IMR-90 (cell line): Measurements from ENCODE around the gene ST6GALNAC3. TPM values are rescaled to one million over a fixed set of nuclear protein-coding genes. Genes with fewer than 3 reads are reported as not detected.

Source experiments
- ATAC-seq: fragments of 200-7000 bp; cut with Tn5 transposase; 2 replicates; pipeline ENCODE4 v1.9.1; 2020; ENCODE audit warnings: low read depth, mild to moderate bottlenecking, moderate library complexity
- BruUV-seq: library from RNA; stranded (reverse); fragments of 400-500 nt; replicated peaks from 2 replicates; lab custom pipeline; 2021; lab: Mats Ljungman, UMichigan
- CTCF ChIA-PET: fragments of 300-600 bp; formaldehyde crosslinking; extraction: SDS; loops from one replicate; lab custom pipeline; 2021; ENCODE audit warnings: antibody characterized with exemption; lab: Yijun Ruan, JAX
- POLR2A ChIA-PET: fragments of 300-600 bp; sonication (Branson Sonifier 250); formaldehyde crosslinking; loops from one replicate; lab custom pipeline; 2022; ENCODE audit warnings: antibody characterized with exemption; ENCODE audit not compliant: unreplicated experiment; lab: Charles Lee
- DNase-seq: peaks from one replicate; pipeline ENCODE4 v3.0.0; 2013
- H2AFZ ChIP-seq: replicated peaks from 2 replicates; pipeline ENCODE3; 2013; ENCODE audit warnings: low read length, mild to moderate bottlenecking; ENCODE audit not compliant: poor library complexity
- H2AK5ac ChIP-seq: 2 replicates; pipeline ENCODE4 v1.6.1; 2013; ENCODE audit warnings: low read depth, low read length, inconsistent platforms
- H2AK9ac ChIP-seq: replicated peaks from 2 replicates; pipeline ENCODE3; 2013; ENCODE audit warnings: mild to moderate bottlenecking, low read depth, low read length, moderate library complexity; ENCODE audit not compliant: poor library complexity
- H2BK120ac ChIP-seq: 2 replicates; pipeline ENCODE4 v1.6.1; 2013; ENCODE audit warnings: low read depth, low read length, inconsistent platforms
- H2BK15ac ChIP-seq: 3 replicates; pipeline ENCODE4 v1.6.1; 2013; ENCODE audit warnings: low read depth, low read length, inconsistent platforms
- H2BK20ac ChIP-seq: 2 replicates; pipeline ENCODE4 v1.6.1; 2013; ENCODE audit warnings: low read depth, mild to moderate bottlenecking, inconsistent platforms, low read length, moderate library complexity
- H2BK5ac ChIP-seq: 2 replicates; pipeline ENCODE4 v1.6.1; 2013; ENCODE audit warnings: mild to moderate bottlenecking, low read depth, low read length, inconsistent platforms; ENCODE audit not compliant: poor library complexity, severe bottlenecking
- H3K14ac ChIP-seq: replicated peaks from 2 replicates; pipeline ENCODE4 v1.6.1; 2013; ENCODE audit warnings: low read depth, low read length, inconsistent platforms
- H3K18ac ChIP-seq: 2 replicates; pipeline ENCODE4 v1.6.1; 2013; ENCODE audit warnings: low read depth, low read length, control low read depth
- H3K23ac ChIP-seq: 2 replicates; pipeline ENCODE4 v1.6.1; 2013; ENCODE audit warnings: low read depth, low read length, inconsistent platforms
- H3K27ac ChIP-seq: 2 replicates; pipeline ENCODE4 v1.5.1; 2013; ENCODE audit warnings: mild to moderate bottlenecking, control low read depth, low read length; ENCODE audit not compliant: insufficient read depth
- H3K27me3 ChIP-seq: 2 replicates; pipeline ENCODE4 v1.6.1; 2013; ENCODE audit warnings: low read length; ENCODE audit not compliant: control insufficient read depth, insufficient read depth
- H3K36me3 ChIP-seq: 2 replicates; pipeline ENCODE4 v1.6.1; 2013; ENCODE audit warnings: low read length, mixed read lengths; ENCODE audit not compliant: control insufficient read depth, insufficient read depth
- H3K4ac ChIP-seq: 2 replicates; pipeline ENCODE4 v1.6.1; 2013; ENCODE audit warnings: low read depth, low read length, inconsistent platforms
- H3K4me1 ChIP-seq: 2 replicates; pipeline ENCODE4 v1.6.1; 2013; ENCODE audit warnings: low read length, mixed read lengths; ENCODE audit not compliant: control insufficient read depth, insufficient read depth
- H3K4me2 ChIP-seq: 2 replicates; pipeline ENCODE4 v1.6.1; 2013; ENCODE audit warnings: low read depth, mild to moderate bottlenecking, control low read depth, low read length, moderate library complexity
- H3K4me3 ChIP-seq: 2 replicates; pipeline ENCODE4 v1.5.1; 2013; ENCODE audit warnings: low read depth, mild to moderate bottlenecking, control low read depth, low read length, moderate library complexity; ENCODE audit not compliant: insufficient read depth
- H3K56ac ChIP-seq: 2 replicates; pipeline ENCODE4 v1.6.1; 2013; ENCODE audit warnings: low read length, inconsistent platforms; ENCODE audit not compliant: insufficient read depth; ENCODE audit errors: extremely low read depth
- H3K79me1 ChIP-seq, 2 experiments: 2 replicates each; pipeline ENCODE4 v1.6.1; 2013; ENCODE audit warnings: low read length in 2 of 2, inconsistent platforms in 1 of 2, low read depth in 1 of 2
- H3K9ac ChIP-seq: 2 replicates; pipeline ENCODE4 v1.6.1; 2013; ENCODE audit warnings: low read depth, low read length, control low read depth
- H3K9me1 ChIP-seq: 2 replicates; pipeline ENCODE4 v1.6.1; 2013; ENCODE audit warnings: low read length, inconsistent platforms; ENCODE audit not compliant: insufficient read depth
- H3K9me3 ChIP-seq: 2 replicates; pipeline ENCODE4 v1.6.1; 2013; ENCODE audit warnings: low read length; ENCODE audit not compliant: control insufficient read depth, insufficient read depth
- H4K20me1 ChIP-seq: 2 replicates; pipeline ENCODE4 v1.6.1; 2013; ENCODE audit warnings: low read length, inconsistent platforms; ENCODE audit not compliant: insufficient read depth
- H4K5ac ChIP-seq: 2 replicates; pipeline ENCODE4 v1.6.1; 2013; ENCODE audit warnings: mild to moderate bottlenecking, low read depth, low read length, control low read depth
- H4K8ac ChIP-seq, 2 experiments: 2 replicates each; pipeline ENCODE4 v1.6.1; 2013; ENCODE audit warnings: low read depth in 2 of 2, low read length in 2 of 2, control low read depth in 1 of 2, inconsistent platforms in 1 of 2
- H4K91ac ChIP-seq: 2 replicates; pipeline ENCODE4 v1.6.1; 2013; ENCODE audit warnings: low read depth, low read length, inconsistent platforms; ENCODE audit not compliant: insufficient read depth
- CHD1 ChIP-seq: IDR thresholded peaks from 2 replicates; pipeline ENCODE4 v1.6.1; 2012; ENCODE audit warnings: low read depth, low read length, improper control_type of control experiment
- NFE2L2 ChIP-seq: fragments of 150-350 bp; IDR thresholded peaks from 2 replicates; pipeline ENCODE4 v1.6.1; 2016; ENCODE audit warnings: low read depth, mild to moderate bottlenecking, low read length
- RAD21 ChIP-seq: IDR thresholded peaks from 2 replicates; pipeline ENCODE4 v1.6.1; 2012; ENCODE audit warnings: low read length, improper control_type of control experiment
- RCOR1 ChIP-seq: IDR thresholded peaks from 2 replicates; pipeline ENCODE4 v1.6.1; 2012; ENCODE audit warnings: mild to moderate bottlenecking, low read length, improper control_type of control experiment; ENCODE audit not compliant: insufficient replicate concordance
- RFX5 ChIP-seq: IDR thresholded peaks from 2 replicates; pipeline ENCODE4 v1.8.0; 2012; ENCODE audit warnings: low read depth, mild to moderate bottlenecking, low read length, moderate library complexity
- SMC3 ChIP-seq: fragments of 150-350 bp; IDR thresholded peaks from 2 replicates; pipeline ENCODE4 v1.6.1; 2016; ENCODE audit warnings: low read depth, mild to moderate bottlenecking, antibody characterized with exemption, low read length, moderate library complexity
- WGBS, 2 experiments: methylation state at CpG; one replicate each; pipeline versions ENCODE4 v1.1.5 to v1.1.7; 2013; ENCODE audit warnings: missing lambda C conversion rate in 2 of 2; ENCODE audit not compliant: insufficient read length in 1 of 2; ENCODE audit errors: extremely low coverage in 2 of 2; 5-methylcytosine and 5-hydroxymethylcytosine counted together
- dilution Hi-C: fragments of 300-500 bp; cut with HindIII; formaldehyde crosslinking; loops from one replicate; pipeline ENCODE4 v1.14.3; 2018; ENCODE audit warnings: low sequenced_read_pairs; ENCODE audit not compliant: unreplicated experiment
- in situ Hi-C: fragments of 300-500 bp; cut with MboI; formaldehyde crosslinking; loops from 3 replicates; pipeline ENCODE4 v1.14.3; 2019; ENCODE audit warnings: low sequenced_read_pairs, inconsistent platforms, mixed read lengths
- intact Hi-C: fragments of 100-400 bp; cut with micrococcal nuclease; formaldehyde crosslinking; loops from 2 replicates; pipeline ENCODE4 v1.10.0; 2022
- polyA plus RNA-seq, 3 experiments: library from polyadenylated mRNA; depleted of rRNA; stranded (reverse); fragments of >200 nt; gene quantifications; 2 replicates each; pipeline ENCODE4 v1.2.3, GENCODE V29; 2012; ENCODE audit warnings: low replicate concordance in 1 of 3
- total RNA-seq: library from RNA; depleted of rRNA; stranded (reverse); fragments of >200 nt; gene quantifications from 2 replicates; pipeline ENCODE4 v1.2.3, GENCODE V29; 2012
- TF ChIP-seq, protein P1 (sequence below): fragments of 150-350 bp; IDR thresholded peaks from 2 replicates; pipeline ENCODE4 v1.6.1; 2016; ENCODE audit warnings: low read depth, mild to moderate bottlenecking, low read length, moderate library complexity, borderline replicate concordance

The ST6GALNAC3 gene
- total and polyA plus RNA-seq, 2 of the 4 experiments (the other 2 are of a cell fraction), result 0.65 to 1.3 TPM

DNA sequence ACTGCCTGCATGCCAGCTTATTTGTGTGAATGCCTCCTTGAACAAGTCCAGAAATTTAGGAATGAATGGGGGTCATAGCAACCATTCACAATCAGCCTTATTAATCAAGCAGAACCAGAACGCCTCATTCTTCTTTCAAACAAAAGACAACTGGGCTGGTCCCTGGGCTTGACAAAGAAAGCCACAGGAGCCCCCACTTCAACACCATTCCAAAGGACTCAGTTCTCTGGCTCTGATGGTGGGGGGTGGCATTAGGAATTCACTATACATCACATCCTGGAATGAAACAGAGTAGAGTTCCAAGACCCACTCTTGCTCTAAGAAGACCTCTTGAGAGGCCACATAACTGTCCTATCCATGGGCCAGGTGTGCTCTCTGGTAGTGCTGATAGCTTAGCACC, 606.1 kb downstream of the ST6GALNAC3 start:
- H3K23ac ChIP-seq, result no peak overlapping the region
- no peak overlapping the region for H3K4ac ChIP-seq
- no peaks in the 10 kb centered on the region for H4K20me1 ChIP-seq
- no peak overlapping the region for H4K5ac ChIP-seq
- H3K27ac ChIP-seq, result no peak overlapping the region
- no peak overlapping the region for H2BK15ac ChIP-seq
- H3K14ac ChIP-seq, result no peak overlapping the region
- H2BK120ac ChIP-seq, result no peak overlapping the region
- DNase-seq (no peak), ATAC-seq (no peak)
- no peaks in the 10 kb centered on the region for H3K9me3 ChIP-seq
- no peak overlapping the region for H3K4me2 ChIP-seq
- intact Hi-C loops (no loop called here), dilution Hi-C loops (no loop called here), in situ Hi-C loops (no loop called here)
- no peak overlapping the region for H3K18ac ChIP-seq
- TF ChIP-seq SMC3, result no peak
- TF ChIP-seq NFE2L2, result no peak
- TF ChIP-seq RAD21, result no peak
- TF ChIP-seq, protein P1, sequence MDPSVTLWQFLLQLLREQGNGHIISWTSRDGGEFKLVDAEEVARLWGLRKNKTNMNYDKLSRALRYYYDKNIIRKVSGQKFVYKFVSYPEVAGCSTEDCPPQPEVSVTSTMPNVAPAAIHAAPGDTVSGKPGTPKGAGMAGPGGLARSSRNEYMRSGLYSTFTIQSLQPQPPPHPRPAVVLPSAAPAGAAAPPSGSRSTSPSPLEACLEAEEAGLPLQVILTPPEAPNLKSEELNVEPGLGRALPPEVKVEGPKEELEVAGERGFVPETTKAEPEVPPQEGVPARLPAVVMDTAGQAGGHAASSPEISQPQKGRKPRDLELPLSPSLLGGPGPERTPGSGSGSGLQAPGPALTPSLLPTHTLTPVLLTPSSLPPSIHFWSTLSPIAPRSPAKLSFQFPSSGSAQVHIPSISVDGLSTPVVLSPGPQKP, result no peak
- no peak for TF ChIP-seq RCOR1
- TF ChIP-seq CHD1, result no peak
- no peak for TF ChIP-seq RFX5
- no peak overlapping the region for H3K56ac ChIP-seq
- no peaks in the 10 kb centered on the region for H3K36me3 ChIP-seq
- ChIA-PET CTCF (no interaction called here), POLR2A (no interaction called here)
- H2AFZ ChIP-seq, result no peak overlapping the region
- H3K9ac ChIP-seq, result no peak overlapping the region
- no CpG with 5 or more reads among the region's 1 CpG for WGBS, 2 experiments
- BruUV-seq, result no TSS peak
- H3K4me1 ChIP-seq, result no peaks in the 10 kb centered on the region
- H2AK5ac ChIP-seq, result no peak overlapping the region
- H3K9me1 ChIP-seq, result no peaks in the 10 kb centered on the region
- H2AK9ac ChIP-seq, result no peak overlapping the region
- no peak overlapping the region for H4K8ac ChIP-seq
- H2BK5ac ChIP-seq, result no peak overlapping the region
- H3K79me1 ChIP-seq, result no peaks in the 10 kb centered on the region
- H4K91ac ChIP-seq, result no peak overlapping the region
- no peak overlapping the region for H3K4me3 ChIP-seq
- H3K27me3 ChIP-seq, result no peaks in the 10 kb centered on the region
- H2BK20ac ChIP-seq, result no peak overlapping the region
